ENCODE data around the gene CDC6.

DNA sequence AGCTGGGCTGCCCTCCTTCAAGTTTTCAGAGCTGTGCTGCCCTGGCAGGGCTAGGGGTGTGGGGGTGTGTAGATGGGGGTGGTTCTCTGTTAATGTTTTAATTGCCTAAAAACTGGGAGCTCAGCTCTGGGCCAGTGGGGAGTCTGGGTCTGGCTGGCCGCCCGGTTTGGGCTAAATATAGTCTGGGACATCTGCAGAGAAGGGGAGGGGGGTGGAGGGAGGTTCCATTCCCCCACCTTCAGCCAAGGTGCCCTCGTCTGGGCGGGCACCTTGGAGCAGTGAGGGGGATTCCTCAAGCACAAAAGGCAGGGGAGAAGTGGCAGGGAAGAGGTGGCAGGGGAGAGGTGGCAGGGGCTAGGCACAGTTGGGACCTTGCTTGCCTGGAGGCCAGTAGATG lies 34.3 kb downstream of the CDC6 start:
- TF ChIP-seq, protein P1, sequence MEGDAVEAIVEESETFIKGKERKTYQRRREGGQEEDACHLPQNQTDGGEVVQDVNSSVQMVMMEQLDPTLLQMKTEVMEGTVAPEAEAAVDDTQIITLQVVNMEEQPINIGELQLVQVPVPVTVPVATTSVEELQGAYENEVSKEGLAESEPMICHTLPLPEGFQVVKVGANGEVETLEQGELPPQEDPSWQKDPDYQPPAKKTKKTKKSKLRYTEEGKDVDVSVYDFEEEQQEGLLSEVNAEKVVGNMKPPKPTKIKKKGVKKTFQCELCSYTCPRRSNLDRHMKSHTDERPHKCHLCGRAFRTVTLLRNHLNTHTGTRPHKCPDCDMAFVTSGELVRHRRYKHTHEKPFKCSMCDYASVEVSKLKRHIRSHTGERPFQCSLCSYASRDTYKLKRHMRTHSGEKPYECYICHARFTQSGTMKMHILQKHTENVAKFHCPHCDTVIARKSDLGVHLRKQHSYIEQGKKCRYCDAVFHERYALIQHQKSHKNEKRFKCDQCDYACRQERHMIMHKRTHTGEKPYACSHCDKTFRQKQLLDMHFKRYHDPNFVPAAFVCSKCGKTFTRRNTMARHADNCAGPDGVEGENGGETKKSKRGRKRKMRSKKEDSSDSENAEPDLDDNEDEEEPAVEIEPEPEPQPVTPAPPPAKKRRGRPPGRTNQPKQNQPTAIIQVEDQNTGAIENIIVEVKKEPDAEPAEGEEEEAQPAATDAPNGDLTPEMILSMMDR (conservative IDR thresholded peaks at IDR 0.05) = no peak
- TF ChIP-seq ZFX (IDR thresholded peaks at IDR 0.05) = no peak
